GM19455 (cell line): ENCODE results near the gene EME1.

Source experiments
- ATAC-seq: cut with Tn5 transposase; IDR thresholded peaks from one replicate; pipeline ENCODE4 v1.9.1; 2021; ENCODE audit not compliant: unreplicated experiment

The EME1 gene

DNA sequence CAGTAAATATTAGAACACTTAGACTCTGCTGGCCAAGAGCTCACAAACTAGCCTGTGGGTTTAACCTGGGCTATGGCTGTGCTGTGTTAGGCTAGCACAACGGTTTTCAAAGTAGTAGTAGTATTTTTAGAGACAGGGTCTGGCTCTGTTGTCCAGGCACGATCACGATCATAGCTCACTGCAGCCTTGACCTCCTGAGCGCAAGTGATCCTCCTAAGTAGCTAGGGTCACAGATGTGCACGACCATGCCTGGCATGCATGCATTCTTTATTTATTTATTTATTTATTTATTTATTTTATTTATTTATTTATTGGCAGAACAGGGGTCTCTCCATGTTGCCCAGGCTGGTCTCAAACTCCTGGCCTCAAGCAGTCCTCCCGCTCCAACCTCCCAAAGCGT, 10.4 kb upstream of the EME1 start:
- ATAC-seq, result no peak

DNA sequence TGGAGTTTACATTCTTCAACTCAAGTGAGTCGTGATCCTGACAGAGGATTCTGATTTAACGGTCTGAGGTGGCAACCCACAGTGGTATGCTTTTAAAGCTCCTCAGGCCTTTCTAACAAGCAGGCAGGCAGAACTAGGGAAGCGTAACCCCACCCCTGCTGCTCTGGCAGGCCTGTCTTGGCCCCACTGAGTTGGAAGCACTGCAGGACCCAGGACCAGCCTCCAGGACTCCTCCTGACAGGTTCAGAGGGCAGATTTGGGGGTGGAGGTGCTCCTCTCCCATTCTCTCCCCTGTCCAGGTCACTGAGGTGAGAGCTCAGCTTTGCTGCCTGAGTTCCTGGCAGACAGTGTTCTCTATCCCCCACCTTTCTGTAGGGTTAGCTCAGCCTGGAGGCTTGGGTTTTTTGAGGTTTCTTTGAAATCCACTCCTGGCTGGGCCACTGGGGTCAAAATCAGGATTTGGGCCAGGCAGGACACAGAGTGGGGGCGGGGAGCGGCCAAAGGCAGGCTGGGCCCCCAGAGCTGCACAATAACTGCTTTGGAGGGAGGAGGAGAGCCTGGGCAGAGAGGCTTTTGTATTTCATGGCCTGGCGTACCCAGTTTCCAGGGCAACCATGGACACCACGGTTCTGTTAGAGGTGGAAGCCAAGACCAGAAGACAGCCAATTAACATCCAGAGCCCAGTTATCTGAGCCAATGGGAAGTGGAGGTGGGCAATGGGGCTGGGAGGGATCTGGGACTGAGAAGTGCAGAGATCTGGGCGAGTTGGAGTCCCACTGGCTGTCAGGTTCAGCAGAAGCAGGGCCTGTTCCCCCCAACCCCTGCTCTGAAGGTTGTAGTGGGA, 9.6 kb upstream of the EME1 start:
- no peak for ATAC-seq

DNA sequence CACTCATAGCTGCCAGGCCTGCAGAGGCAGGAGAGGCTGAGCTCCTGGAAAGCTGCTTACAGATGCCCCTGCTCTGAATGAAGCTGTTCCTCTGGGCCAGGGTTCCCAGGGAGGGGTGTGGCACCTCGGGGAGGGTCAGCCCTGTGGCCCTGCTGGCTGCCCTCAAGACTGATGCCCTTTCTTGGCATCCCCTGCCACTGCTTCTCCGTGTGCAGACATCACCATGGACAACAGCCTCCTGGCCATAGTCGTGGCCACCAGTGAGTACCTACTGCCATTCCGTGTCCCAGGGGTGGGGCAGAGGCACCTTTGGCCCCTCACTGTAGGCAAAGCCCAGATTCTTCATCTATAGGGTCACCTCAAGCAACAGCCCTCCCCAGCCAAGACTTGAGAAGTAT, 9.0 kb upstream of the EME1 start:
- no peak for ATAC-seq

DNA sequence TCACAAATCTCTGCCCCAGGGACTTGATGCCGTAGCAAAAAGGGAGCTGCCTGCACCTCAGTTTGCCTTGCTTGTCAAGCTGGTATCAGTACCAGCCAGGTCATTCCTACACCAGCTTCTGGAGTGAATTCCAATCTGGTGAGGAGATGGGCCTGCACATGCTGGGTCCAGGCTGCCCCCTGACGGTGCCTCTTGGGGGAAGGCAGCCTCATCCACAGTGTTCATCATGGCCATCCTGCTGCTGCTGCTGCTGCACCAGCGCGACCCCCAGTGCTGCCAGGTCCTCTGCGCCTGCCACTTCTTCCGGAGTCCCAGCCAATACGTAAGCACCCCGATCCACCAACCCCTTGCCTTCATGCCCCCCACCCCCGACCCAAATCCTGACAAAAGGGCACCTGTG, 8.3 kb upstream of the EME1 start:
- no peak for ATAC-seq

DNA sequence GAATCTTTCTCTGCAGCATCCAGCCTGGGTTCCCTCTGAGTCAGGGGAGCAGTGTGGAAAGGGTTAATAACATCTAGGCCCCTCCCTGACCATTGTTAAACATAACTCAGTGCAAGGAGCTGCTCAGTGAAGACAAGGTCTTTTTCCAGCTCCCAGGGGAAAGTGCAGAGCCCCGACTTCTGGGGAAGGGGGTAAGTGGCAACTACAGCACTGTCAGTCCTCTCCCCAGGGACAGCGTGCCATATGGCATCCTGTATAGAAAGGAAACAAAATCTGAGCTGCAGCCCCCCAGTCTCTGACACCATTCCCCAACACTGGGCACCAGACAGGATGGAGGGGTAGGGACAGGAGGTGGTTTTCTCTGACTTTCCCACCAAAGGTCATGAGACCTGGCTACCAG, 7.9 kb upstream of the EME1 start:
- no peak for ATAC-seq

DNA sequence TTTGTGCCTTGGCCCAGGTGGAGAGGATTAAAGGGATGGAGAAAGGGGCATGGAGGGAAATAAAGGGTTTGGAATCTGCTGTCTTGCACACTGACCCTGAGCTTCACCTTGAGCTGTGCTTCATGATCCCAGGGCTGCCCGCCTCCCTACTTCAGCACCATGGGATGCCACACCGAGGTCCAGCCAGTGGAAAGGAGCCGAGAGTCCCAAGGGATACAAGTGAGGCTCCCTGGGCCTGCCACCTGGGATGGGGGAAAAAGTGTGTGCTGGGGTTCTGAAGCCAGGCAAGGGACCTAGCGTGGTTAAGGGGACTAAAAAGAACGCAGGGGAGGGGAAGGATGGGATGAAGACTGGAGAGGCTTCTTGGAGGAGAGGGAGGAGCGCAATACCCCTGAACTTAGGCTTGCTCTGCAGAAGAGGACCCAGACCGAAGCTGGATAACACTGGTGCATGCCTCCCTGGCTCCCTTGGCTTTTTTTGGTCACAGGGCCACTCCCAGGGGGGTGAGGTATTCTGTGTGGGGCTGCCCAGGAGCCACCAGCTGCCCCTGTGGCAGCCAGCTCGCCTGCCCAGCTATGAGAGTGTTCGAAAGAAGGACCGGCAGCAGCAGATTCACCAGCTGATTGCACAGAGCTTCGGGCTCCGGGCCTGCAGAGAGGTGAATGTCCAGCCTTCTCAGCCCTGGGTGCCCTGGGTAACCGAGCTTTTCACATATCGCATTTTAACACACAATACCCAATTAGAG, 7.2 kb upstream of the EME1 start:
- ATAC-seq, result no peak

DNA sequence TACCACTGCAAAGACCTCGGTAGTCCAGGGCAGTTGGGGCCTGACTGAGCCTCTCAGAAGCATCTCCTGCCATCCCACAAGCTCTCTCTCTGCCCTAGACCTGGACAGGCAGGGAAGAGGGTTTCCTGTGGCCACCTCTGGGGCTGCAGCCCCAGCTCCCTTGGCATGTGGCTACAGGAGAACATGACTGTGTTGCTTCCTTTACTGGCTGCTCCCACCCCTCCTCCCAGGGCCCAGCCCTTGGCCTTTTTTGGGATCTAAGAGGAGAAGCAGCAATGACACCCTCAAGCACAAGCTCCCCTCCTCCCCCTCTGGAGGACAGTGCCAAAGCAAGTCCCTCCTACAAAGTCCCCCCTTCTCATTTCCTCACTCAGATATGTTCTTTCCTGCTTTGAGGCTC, 5.6 kb upstream of the EME1 start:
- ATAC-seq, result no peak

DNA sequence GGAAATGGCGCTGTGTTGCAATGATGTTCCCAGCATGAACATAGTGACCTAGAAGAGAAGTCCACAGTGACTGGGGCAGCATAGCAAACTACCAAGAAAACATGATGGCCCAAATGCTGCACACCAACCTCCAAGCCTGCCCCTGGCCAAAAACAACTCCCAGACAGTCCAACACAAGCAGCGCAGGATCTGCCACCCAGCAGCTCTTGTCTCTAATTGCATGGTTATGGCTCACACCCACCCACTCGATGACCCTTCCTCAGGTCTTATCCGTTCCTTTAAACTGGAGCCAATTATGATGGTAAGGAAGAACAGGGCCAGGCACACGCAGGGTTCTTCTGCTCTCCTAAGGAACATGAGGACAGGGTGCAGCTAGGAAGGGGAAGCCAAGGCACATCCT, 3.0 kb upstream of the EME1 start:
- no peak for ATAC-seq

DNA sequence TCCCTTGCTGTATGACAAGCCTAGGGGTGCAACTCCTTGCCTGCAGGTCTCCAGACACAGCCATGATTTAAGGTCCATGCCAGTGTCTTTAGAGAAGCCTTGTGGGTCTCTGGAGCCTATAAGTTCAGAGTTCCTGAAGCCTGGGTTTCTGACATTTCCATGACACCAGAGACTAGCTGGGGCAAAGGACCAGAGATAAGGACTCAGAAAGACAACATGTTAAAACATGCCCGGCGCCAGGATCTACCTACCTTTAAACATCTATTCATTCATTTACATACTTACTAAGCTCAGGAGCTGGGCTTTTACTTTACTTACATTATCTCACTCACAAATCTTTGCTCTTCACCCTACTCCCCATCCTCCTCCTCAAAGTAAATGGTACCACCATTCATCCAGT, 1.5 kb upstream of the EME1 start:
- ATAC-seq, result no peak

DNA sequence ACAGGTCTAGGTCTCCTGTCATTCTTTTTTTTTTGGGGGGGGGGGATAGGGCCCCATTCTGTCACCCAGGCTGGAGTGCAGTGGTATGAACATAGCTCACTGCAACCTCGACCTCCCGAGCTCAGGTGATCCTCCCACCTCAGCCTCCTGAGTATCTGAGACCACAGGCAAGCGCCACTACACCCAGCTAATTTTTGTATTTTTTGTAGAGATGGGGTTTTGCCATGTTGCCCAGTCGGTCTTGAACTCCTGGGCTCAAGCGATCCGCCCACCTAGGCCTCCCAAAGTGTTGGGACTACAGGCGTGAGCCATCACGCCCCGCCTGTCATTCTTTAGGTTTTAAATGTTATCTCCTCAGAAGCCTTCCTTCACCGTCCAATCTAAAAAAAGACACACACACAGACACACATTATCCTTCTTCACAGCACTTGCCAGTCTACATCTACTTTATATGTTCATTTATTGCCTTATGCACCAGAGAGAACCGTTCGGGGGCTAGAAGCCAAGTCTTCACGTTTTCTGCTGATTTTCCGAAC, 739 bp upstream of the EME1 start:
- no peak for ATAC-seq

DNA sequence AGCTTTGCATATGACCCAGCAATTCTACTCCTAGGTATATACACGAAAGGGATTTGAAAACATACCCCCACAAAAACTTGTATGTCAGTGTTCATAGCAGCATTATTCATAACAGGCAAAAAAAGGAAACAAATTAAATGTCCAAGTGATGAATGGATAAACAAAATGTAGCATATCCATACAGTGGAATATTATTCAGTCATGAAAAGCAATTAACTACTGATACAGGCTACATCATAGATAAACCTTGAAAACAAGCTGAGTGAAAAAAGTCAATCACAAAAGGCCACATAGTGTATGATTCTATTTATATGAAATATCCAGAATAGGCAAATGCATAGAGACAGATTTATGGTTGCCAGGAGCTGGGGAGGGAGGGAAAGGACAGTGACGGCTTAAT, 676 bp downstream of the EME1 start:
- no peak for ATAC-seq

DNA sequence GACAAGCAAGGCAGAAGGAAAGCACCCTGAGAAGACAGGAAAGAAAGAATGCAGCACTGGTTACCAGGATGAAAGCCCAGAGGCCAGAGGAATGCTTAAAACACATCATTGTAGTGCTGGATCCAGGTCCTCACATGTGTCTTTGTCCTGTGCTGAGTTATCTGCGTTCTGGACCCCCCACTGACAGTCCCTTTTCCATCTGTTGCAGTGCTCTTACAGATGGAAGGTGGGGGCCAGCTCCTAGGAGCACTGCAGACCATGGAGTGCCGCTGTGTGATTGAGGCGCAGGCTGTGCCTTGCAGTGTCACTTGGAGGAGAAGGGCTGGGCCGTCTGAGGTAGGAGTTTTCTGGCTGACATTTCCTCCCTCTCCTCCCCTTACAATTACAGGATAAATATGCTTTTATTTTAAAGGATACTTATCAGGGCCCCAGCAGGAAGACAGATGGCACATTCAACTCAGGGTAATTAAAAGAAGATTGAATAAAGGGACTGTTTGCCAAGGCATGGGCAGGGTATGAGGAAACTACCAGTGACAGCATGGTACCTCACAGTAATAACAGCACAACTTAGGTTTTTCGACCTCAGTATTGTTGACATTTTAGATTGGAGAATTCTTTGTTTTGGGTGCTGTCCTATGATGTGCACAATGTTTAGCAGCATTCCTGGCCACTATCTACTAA, 3.0 kb downstream of the EME1 start:
- ATAC-seq, result no peak

DNA sequence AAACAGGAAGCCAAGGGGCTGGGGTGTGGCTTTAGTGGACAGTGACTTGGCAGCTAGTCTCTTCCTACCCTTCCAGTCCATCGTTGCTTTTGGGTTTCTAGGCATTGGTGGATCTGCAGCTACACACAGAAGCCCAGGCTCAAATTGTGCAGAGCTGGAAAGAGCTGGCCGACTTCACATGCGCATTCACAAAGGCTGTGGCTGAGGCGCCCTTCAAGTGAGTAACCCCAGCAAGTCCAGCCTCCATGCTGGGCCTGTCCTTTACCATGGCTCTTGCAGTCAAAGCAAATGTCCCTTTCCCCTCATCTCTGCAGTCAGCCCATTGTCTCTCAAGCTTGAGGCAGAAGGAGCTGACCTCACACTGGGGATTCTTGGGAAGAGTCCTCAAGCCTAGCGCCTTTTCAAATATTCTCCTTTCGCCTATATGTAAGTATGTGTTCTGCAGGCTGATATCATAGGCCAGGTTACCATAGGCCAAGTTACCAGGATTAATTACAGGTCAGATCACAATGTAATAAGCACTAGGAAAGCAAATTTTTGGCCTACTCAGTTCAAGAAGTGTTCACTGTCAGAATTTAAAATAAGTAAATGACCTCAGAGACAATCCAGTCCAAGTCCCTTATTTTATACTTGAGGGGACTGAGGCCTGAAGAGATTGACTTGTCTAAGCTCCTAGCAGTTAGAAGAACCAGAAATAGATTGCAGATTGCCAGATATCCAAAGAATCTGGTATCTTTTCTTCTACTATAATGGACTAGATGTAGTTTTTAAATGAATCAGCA, 6.5 kb downstream of the EME1 start:
- ATAC-seq, result no peak

DNA sequence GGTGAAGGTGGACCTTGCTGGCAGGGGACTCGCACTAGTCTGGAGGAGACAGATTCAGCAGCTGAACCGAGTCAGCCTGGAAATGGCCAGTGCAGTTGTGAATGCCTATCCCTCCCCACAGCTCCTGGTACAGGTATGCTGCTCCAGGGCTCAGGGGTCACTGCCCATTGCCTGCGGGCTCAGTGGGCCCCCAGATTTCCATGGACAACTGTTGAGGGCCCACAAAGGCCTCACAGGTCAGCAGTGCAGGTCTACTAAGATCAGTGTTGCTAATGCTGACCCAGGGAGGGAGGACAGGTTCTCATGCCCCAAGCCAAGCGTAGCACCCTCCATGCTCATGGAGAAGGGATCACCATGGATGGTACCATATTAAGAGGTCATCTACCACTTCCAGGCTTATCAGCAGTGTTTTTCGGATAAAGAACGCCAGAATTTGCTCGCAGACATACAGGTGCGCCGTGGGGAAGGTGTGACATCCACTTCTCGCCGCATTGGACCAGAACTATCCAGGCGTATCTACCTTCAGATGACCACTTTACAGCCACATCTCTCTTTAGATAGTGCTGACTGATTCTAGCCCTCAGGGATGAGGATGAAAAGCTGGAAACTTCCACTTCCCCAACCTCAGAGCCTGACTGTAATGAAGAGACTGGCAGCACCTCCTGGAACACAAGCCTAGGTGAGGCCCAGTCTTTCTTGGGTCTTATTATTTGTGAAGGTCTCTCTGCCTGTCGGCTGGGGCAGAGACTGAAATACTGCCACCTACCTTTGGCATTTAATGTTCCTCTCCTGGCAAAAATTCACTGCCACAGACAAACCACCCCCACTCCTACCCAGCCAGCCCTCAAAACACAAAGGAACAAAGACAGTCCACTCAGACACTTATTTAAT, 7.6 kb downstream of the EME1 start:
- no peak for ATAC-seq

DNA sequence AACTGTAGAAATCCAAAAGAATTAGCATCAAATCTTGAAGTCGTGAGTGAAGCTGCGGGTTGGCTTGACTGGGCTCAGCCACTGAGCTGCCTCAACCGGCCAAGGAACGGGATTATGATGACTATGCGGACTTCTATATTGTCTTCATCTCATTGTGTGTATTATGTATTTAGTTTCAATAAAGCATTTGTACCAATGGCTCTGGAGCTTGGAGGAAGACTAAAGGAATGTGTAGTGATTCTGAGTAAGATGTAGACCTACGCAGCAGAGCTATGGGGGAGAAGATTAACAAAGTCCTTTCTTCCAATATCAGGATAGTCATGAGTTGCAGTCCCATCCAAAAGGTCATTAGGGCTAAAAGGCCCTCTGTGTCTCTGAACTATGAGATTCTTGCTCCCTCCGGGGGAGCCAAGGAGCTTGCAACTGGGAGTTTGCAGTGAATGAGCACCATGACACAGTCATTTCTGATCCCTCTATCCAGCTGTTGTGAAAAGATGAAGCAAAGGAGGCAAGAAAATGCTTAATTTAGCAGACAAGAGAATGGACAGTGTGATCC, 8.3 kb downstream of the EME1 start:
- ATAC-seq, result no peak

DNA sequence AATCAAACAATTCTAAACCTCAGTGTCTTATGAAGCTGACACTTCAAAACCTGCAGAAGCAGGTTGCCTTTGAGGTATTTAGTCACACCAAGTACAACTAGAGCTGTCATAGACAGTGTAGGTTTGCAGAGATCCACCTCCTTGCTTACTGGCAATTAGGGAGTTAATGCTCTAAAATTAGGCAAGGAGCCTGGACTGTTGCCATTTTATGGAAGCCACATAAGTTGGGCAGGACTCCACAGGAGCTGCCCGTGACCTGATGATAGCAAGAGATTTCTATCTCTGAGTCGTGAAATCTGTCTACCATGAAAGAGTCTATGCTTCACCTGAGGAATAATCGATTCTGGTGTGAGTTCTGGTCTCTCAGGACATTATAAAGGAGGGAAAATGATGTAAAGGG, 8.9 kb downstream of the EME1 start:
- ATAC-seq, result no peak

DNA sequence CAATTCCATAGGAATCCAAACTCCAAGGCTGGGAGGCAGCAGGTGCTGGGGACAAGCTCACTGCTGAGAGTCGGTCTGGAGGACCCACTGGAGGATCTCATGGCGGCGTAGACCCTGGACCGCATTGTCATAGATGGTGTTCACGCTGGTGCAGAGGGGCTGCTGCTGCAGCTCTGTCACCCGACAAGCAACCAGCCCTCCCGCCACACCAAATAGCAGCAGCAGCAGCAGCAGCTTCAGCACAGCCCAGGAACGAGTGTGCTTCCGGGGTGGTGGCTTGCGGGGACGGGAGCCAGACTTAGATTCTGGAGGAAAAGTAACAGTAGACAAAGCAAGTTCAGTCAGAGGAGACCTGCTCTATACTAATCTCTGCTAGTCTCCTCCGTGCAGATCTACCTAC, 9.9 kb downstream of the EME1 start:
- ATAC-seq, result no peak

DNA sequence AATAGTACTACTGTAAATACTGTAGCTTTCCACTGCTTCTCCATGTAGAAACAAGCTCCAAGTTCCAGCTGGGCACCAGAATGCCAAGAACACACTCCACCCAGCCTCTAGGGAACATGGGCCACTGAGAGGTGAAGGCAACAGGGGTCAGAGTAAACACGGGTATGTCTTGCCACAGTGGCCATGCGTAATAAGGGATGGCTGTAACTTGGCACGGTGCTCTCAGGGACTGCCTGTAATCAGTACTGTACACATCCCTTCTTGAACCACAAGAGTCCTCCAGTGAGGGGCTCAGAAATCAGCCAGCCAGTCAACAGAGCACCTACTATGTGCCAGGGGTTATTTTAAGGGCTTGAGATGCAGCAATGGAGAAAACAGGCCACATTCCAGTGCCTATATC, 13.5 kb downstream of the EME1 start:
- no peak for ATAC-seq

DNA sequence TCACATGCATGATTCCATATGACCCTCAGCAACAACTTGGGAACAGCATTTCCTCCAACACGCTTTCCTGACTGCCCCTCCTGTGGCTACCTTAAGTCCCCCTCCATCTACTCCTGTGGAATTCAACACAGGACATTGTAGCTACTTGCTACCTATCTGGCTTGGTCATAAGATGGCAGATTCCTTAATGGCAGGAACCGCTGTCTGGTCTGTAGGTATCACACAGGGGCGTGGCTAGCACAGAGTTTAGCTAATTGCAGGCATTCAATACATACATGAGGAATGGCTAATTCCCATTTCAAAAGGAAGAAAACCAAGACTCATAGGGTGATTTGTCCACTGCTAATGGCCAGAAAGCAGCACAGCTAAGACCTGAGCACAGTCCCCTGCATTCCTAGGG, 15.7 kb downstream of the EME1 start:
- no peak for ATAC-seq

DNA sequence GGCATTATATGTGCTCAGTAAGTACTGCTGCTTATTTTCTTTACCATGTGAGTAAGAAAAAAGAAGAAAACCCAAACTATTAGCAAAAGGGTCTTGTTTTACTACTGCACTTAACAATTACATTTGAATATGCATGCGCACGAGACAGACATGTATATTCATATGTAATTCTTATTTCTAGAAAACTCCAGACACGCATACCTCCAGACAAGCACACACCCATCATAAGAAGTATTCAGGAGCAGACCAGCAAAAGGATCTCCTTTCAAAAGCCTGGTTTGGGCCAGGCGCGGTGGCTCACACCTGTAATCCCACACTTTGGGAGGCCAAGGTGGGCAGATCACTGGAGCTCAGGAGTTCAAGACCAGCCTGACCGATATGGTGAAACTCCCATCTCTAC, 16.5 kb downstream of the EME1 start:
- no peak for ATAC-seq
